Breast epithelium (tissue), 3 donors: ENCODE results near the gene CD58.

Source experiments
- POLR2A ChIP-seq: fragments of 450-650 bp; IDR thresholded peaks from one replicate; pipeline ENCODE4 v1.6.1; 2016; ENCODE audit warnings: antibody characterized with exemption, mild to moderate bottlenecking, moderate library complexity
- TF ChIP-seq, protein P1 (sequence below), 3 donors: fragments of 450-650 bp; IDR thresholded peaks; one replicate each; pipeline ENCODE4 v1.5.1; 2016 to 2017; ENCODE audit warnings: antibody characterized with exemption in 3 of 3, mild to moderate bottlenecking in 3 of 3, moderate library complexity in 3 of 3

DNA sequence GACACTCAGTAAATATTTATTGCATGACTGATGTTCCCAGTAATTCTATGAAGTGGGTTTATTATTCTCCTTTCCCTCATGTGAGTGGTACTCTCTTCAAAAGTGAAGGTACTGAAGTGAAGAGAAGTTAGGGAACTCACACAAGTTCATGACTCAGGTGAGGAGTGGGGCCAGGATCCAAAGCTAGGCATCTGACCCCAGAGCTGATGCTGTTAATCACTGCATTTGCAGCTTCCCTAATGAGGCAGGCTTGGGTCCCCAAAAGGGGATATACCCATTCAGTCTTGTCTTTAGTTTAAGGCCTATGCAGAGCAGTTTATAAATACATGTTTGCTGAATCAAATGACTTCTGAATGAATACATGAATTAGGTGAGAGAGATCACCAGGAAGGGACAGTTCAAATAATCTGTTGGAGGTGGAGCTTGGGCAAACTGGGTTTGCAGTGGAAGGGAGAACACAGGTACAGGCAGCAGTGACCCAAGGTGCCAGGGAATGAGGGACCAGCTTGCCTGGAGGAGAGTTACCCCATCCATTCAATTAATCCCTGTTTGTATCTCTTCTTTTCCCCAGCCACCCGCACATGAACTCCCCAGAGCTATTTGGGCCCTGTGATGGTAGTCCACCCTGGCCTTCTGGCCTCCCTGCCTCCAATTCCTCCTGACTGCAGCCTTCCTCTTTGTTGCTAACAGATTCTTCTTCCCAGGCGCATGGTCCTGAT is 2.0 kb downstream of the CD58 start:
- TF ChIP-seq, protein P1, sequence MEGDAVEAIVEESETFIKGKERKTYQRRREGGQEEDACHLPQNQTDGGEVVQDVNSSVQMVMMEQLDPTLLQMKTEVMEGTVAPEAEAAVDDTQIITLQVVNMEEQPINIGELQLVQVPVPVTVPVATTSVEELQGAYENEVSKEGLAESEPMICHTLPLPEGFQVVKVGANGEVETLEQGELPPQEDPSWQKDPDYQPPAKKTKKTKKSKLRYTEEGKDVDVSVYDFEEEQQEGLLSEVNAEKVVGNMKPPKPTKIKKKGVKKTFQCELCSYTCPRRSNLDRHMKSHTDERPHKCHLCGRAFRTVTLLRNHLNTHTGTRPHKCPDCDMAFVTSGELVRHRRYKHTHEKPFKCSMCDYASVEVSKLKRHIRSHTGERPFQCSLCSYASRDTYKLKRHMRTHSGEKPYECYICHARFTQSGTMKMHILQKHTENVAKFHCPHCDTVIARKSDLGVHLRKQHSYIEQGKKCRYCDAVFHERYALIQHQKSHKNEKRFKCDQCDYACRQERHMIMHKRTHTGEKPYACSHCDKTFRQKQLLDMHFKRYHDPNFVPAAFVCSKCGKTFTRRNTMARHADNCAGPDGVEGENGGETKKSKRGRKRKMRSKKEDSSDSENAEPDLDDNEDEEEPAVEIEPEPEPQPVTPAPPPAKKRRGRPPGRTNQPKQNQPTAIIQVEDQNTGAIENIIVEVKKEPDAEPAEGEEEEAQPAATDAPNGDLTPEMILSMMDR (IDR thresholded peaks at IDR 0.05), result no peak
- no peak for TF ChIP-seq POLR2A
